GM23338 (cell line): ENCODE data around the gene TSHZ2. TPM values are rescaled to one million over a fixed set of nuclear protein-coding genes. Genes with fewer than 3 reads are reported as not detected.

Experiments
- ATAC-seq: fragments of 200-7000 bp; cut with Tn5 transposase; 3 replicates; pipeline ENCODE4 v1.9.1; 2020
- DNase-seq: peaks from one replicate; pipeline ENCODE4 v3.0.0-alpha.2; 2015; ENCODE audit warnings: low spot score
- H2AFZ ChIP-seq: fragments of 200-600 bp; sonication (generic); 2 replicates; pipeline ENCODE4 v1.8.0; 2016; ENCODE audit warnings: antibody characterized with exemption, mild to moderate bottlenecking, moderate library complexity
- H3F3A ChIP-seq: fragments of 200-600 bp; sonication (generic); replicated peaks from 2 replicates; pipeline ENCODE4 v1.8.0; 2017; ENCODE audit warnings: antibody characterized with exemption, mixed run types, low read depth
- H3K27ac ChIP-seq: fragments of 200-600 bp; sonication (generic); 2 replicates; pipeline ENCODE4 v1.6.1; 2016; ENCODE audit warnings: low read depth
- H3K27me3 ChIP-seq: fragments of 200-600 bp; sonication (generic); 2 replicates; pipeline ENCODE4 v1.8.0; 2016; ENCODE audit warnings: mild to moderate bottlenecking, mixed run types, moderate library complexity; ENCODE audit not compliant: insufficient read depth
- H3K36me3 ChIP-seq: fragments of 200-600 bp; sonication (generic); 2 replicates; pipeline ENCODE4 v1.8.0; 2016; ENCODE audit warnings: mild to moderate bottlenecking; ENCODE audit not compliant: insufficient read depth
- H3K4me1 ChIP-seq: fragments of 200-600 bp; sonication (generic); 2 replicates; pipeline ENCODE4 v1.8.0; 2016; ENCODE audit warnings: mild to moderate bottlenecking, moderate library complexity; ENCODE audit not compliant: insufficient read depth
- H3K4me2 ChIP-seq: fragments of 200-600 bp; sonication (generic); 2 replicates; pipeline ENCODE4 v1.7.1; 2017; ENCODE audit warnings: mixed run types
- H3K4me3 ChIP-seq: fragments of 200-600 bp; sonication (generic); 2 replicates; pipeline ENCODE4 v1.6.1; 2016; ENCODE audit warnings: mixed run types
- H3K79me2 ChIP-seq: fragments of 200-600 bp; sonication (generic); replicated peaks from 2 replicates; pipeline ENCODE4 v1.8.0; 2017; ENCODE audit warnings: mild to moderate bottlenecking; ENCODE audit not compliant: insufficient read depth
- H3K9me2 ChIP-seq: fragments of 200-600 bp; sonication (generic); 2 replicates; pipeline ENCODE4 v1.8.0; 2017; ENCODE audit not compliant: insufficient read depth
- H4K20me1 ChIP-seq: fragments of 200-600 bp; sonication (generic); replicated peaks from 2 replicates; pipeline ENCODE4 v1.8.0; 2017; ENCODE audit warnings: mild to moderate bottlenecking; ENCODE audit not compliant: insufficient read depth
- H3K27ac Mint-ChIP-seq: 2 replicates; pipeline ENCODE4 v1.8.0; 2020; ENCODE audit warnings: inconsistent platforms, mild to moderate bottlenecking, moderate library complexity, mixed read lengths
- H3K27me3 Mint-ChIP-seq: 3 replicates; pipeline ENCODE4 v1.8.0; 2022; ENCODE audit warnings: low read depth, mild to moderate bottlenecking, moderate library complexity, mixed read lengths, inconsistent platforms; ENCODE audit not compliant: insufficient read depth, poor library complexity
- H3K36me3 Mint-ChIP-seq: 3 replicates; pipeline ENCODE4 v1.8.0; 2021; ENCODE audit warnings: low read depth, mild to moderate bottlenecking, inconsistent platforms, moderate library complexity, mixed read lengths
- H3K4me1 Mint-ChIP-seq: 3 replicates; pipeline ENCODE4 v1.8.0; 2020; ENCODE audit warnings: mild to moderate bottlenecking, inconsistent platforms, mixed read lengths
- H3K4me3 Mint-ChIP-seq: 3 replicates; pipeline ENCODE4 v1.8.0; 2021; ENCODE audit warnings: moderate library complexity, mild to moderate bottlenecking, inconsistent platforms, mixed read lengths
- H3K9me3 Mint-ChIP-seq: 3 replicates; pipeline ENCODE4 v1.8.0; 2020; ENCODE audit warnings: moderate library complexity, mild to moderate bottlenecking, inconsistent platforms, mixed read lengths
- CREB1 ChIP-seq: fragments of 250-450 bp; sonication (Bioruptor Pico); IDR thresholded peaks from 2 replicates; pipeline ENCODE4 v1.5.0; 2020; ENCODE audit warnings: low read depth, mild to moderate bottlenecking, moderate library complexity
- CTCF ChIP-seq, 2 experiments: fragments of 200-600 bp in 1 of 2; sonication (generic) in 1 of 2; conservative IDR thresholded peaks; 2 replicates each; pipeline versions ENCODE4 v1.5.1 to v1.6.1; 2016 to 2017; ENCODE audit warnings: antibody characterized with exemption in 2 of 2, low read depth in 2 of 2, mild to moderate bottlenecking in 2 of 2, moderate library complexity in 1 of 2
- ETS1 ChIP-seq: IDR thresholded peaks from 2 replicates; pipeline ENCODE4 v1.6.1; 2016; ENCODE audit warnings: antibody characterized with exemption
- EZH2 ChIP-seq: fragments of 200-600 bp; sonication (generic); IDR thresholded peaks from one replicate; pipeline ENCODE4 v1.8.0; 2017; ENCODE audit warnings: antibody characterized with exemption, mild to moderate bottlenecking, low read depth; ENCODE audit not compliant: unreplicated experiment
- EZH2phosphoT487 ChIP-seq: fragments of 200-600 bp; sonication (generic); IDR thresholded peaks from one replicate; pipeline ENCODE4 v1.8.1; 2018; ENCODE audit warnings: antibody characterized with exemption; ENCODE audit not compliant: unreplicated experiment
- JUNB ChIP-seq: IDR thresholded peaks from one replicate; pipeline ENCODE4 v1.6.1; 2016; ENCODE audit warnings: antibody characterized with exemption; ENCODE audit not compliant: unreplicated experiment
- NANOG ChIP-seq: IDR thresholded peaks from 2 replicates; pipeline ENCODE4 v1.6.1; 2016; ENCODE audit warnings: antibody characterized with exemption, borderline replicate concordance
- POLR2AphosphoS5 ChIP-seq: IDR thresholded peaks from 2 replicates; pipeline ENCODE4 v1.6.1; 2016; ENCODE audit warnings: antibody characterized with exemption, low read depth
- REST ChIP-seq: IDR thresholded peaks from one replicate; pipeline ENCODE4 v1.6.1; 2018; ENCODE audit warnings: antibody characterized with exemption; ENCODE audit not compliant: unreplicated experiment
- STAT1 ChIP-seq: IDR thresholded peaks from one replicate; pipeline ENCODE4 v1.6.1; 2016; ENCODE audit warnings: antibody characterized with exemption; ENCODE audit not compliant: unreplicated experiment
- ZNF114 ChIP-seq: fragments of 250-450 bp; sonication (Bioruptor Pico); IDR thresholded peaks from 2 replicates; pipeline ENCODE4 v1.5.0; 2020; ENCODE audit warnings: mild to moderate bottlenecking, moderate library complexity
- ZNF331 ChIP-seq: fragments of 250-450 bp; sonication (Bioruptor Pico); IDR thresholded peaks from 2 replicates; pipeline ENCODE4 v1.5.0; 2020; ENCODE audit warnings: low read depth, mild to moderate bottlenecking, moderate library complexity
- ZNF462 ChIP-seq: fragments of 250-450 bp; sonication (Bioruptor Pico); IDR thresholded peaks from 2 replicates; pipeline ENCODE4 v1.5.0; 2020; ENCODE audit warnings: mild to moderate bottlenecking, moderate library complexity
- polyA plus RNA-seq: library from polyadenylated mRNA; unstranded; fragments of >200 nt; fragmentation: Nextera tagmentation; extraction: Ambion mirVana; gene quantifications from 2 replicates; pipeline ENCODE4 v1.2.1, GENCODE V29; 2016
- total RNA-seq: library from RNA; depleted of rRNA; stranded (reverse); fragments of >200 nt; shearing (Covaris generic); gene quantifications from 2 replicates; pipeline ENCODE4 v1.2.3, GENCODE V29; 2014

Gene TSHZ2
- total and polyA plus RNA-seq, 2 experiments from 2014 or later, result 0.49 to 1.3 TPM

GRCh38 chr20:52998268-52998667 is 26.1 kb downstream of the TSHZ2 start:
- Mint-ChIP-seq H3K27ac (no peak overlapping the region), H3K27me3 (peaks cover 6% of the 10 kb centered on the region), H3K4me1 (peaks cover 11% of the 10 kb centered on the region; the same call in 2 of the 3 replicates), H3K9me3 (no peaks in the 10 kb centered on the region), H3K36me3 (no peaks in the 10 kb centered on the region), H3K4me3 (no peak overlapping the region)
- TF ChIP-seq ZNF114 (CRISPR knock-in tag) (no peak), EZH2phosphoT487 (no peak), ZNF462 (CRISPR knock-in tag) (no peak), ETS1 (no peak), REST (no peak), STAT1 (no peak), ZNF331 (CRISPR knock-in tag) (no peak), JUNB (no peak), CREB1 (CRISPR knock-in tag) (no peak), CTCF (conservative IDR thresholded peaks at IDR 0.05; ENCODE audit: low read depth in 2 of 2) (no peak), NANOG (no peak), EZH2 (no peak), POLR2AphosphoS5 (no peak)
- Histone ChIP-seq H3K4me3 (no peak overlapping the region), H3K4me2 (no peak overlapping the region), H3K79me2 (no peaks in the 10 kb centered on the region), H3F3A (no peaks in the 10 kb centered on the region), H3K36me3 (no peaks in the 10 kb centered on the region), H3K4me1 (peaks cover 2% of the 10 kb centered on the region), H2AFZ (no peak overlapping the region), H3K27me3 (no peaks in the 10 kb centered on the region), H4K20me1 (no peaks in the 10 kb centered on the region), H3K27ac (no peak overlapping the region), H3K9me2 (0 out of 2 replicates have a peak, but pooled peaks cover 3% of the 10 kb centered on the region)
- ATAC-seq, result no peak
- no peak for DNase-seq
